RPMI7951 (cell line): Measurements from ENCODE around the gene LRWD1. TPM values are rescaled to one million over a fixed set of nuclear protein-coding genes. Genes with fewer than 3 reads are reported as not detected.
"Not testable (repeated sequence)": the region's sequence is repeated elsewhere in the genome, so short reads cannot be mapped to it uniquely, and the experiment has no call there.

Source experiments
- DNase-seq: peaks from one replicate; pipeline ENCODE4 v3.0.0-alpha.2; 2012; ENCODE audit warnings: low read depth
- total RNA-seq: library from RNA; depleted of rRNA; stranded (reverse); fragments of >200 nt; shearing (Covaris generic); gene quantifications from 2 replicates; pipeline ENCODE4 v1.2.3, GENCODE V29; 2014

LRWD1 gene
- total RNA-seq, 1 experiment from 2014 or later = 23.6 TPM

GRCh38 chr7:102444961-102445673, 19.7 kb upstream of the LRWD1 start:
- no peak for DNase-seq

- DNase-seq = no peak
These were observed 19.1 kb upstream of the LRWD1 start for GRCh38 chr7:102445674-102446071.

- DNase-seq = no peak
These were observed 18.2 kb upstream of the LRWD1 start for GRCh38 chr7:102446387-102447156.

- DNase-seq = no peak
These were observed 17.5 kb upstream of the LRWD1 start for GRCh38 chr7:102447311-102447710.

GRCh38 chr7:102449136-102449535, 15.6 kb upstream of the LRWD1 start:
- DNase-seq = no peak

GRCh38 chr7:102450242-102450641, 14.5 kb upstream of the LRWD1 start:
- DNase-seq = no peak

GRCh38 chr7:102451371-102452054, 13.3 kb upstream of the LRWD1 start:
- no peak for DNase-seq

GRCh38 chr7:102452451-102452850, 12.3 kb upstream of the LRWD1 start:
- DNase-seq = no peak

GRCh38 chr7:102453319-102453718, 11.5 kb upstream of the LRWD1 start:
- no peak for DNase-seq

GRCh38 chr7:102454468-102454867, 10.3 kb upstream of the LRWD1 start:
- no peak for DNase-seq

- not testable (repeated sequence) for DNase-seq
These were observed 9.9 kb upstream of the LRWD1 start for GRCh38 chr7:102454932-102455331.

- DNase-seq = no peak
These were observed 9.2 kb upstream of the LRWD1 start for GRCh38 chr7:102455596-102455995.

GRCh38 chr7:102456327-102456726, 8.5 kb upstream of the LRWD1 start:
- DNase-seq = no peak

- DNase-seq = no peak
These were observed 7.3 kb upstream of the LRWD1 start for GRCh38 chr7:102457352-102457924.

GRCh38 chr7:102459221-102459844, 5.5 kb upstream of the LRWD1 start:
- no peak for DNase-seq

GRCh38 chr7:102460467-102460866, 4.3 kb upstream of the LRWD1 start:
- DNase-seq = no peak

GRCh38 chr7:102463841-102464576, 775 bp upstream of the LRWD1 start:
- DNase-seq = no peak

GRCh38 chr7:102466097-102466496, 1.3 kb downstream of the LRWD1 start:
- no peak for DNase-seq

- no peak for DNase-seq
These were observed 3.0 kb downstream of the LRWD1 start for GRCh38 chr7:102467581-102468477.
